ENCODE results near the gene GBF1. TPM values are rescaled to one million over a fixed set of nuclear protein-coding genes. Genes with fewer than 3 reads are reported as not detected.

GBF1 gene
- total RNA-seq, 1 donor from 2014 or later, result 71.6 TPM

DNA sequence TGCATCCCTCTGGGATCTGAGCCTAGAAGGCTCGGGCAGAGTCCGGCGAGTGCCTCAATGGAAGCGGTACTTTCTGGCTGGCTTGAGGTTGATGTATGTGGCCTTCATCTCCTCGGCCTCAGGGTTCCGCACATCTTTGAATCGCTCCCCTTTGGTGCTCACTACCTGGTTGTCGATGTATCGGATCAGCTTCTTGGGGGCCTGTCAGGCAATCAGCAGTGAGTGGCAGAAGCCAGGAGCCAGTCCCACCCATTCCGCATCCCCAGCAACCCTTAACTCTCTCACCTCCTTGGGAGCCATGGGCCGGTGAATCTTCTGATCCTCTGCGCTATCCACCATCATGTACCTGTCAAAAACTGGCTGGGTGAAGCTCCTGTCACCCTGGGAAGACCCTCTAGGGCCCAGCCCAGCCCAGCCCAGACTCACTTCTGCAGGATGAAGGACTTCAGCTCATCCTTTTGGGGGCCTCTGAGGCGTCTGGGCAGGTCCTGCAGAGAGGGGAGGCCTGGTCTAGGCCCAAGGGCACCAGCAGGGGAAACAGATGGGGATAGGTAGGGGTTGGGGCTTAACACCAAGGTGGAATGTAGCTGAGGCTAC lies 178.1 kb downstream of the GBF1 start:
- Mint-ChIP-seq H3K27me3 (ENCODE audit: unreplicated experiment) (peaks cover 13% of the 10 kb centered on the region), H3K9me3 (ENCODE audit: unreplicated experiment) (peaks cover 3% of the 10 kb centered on the region), H3K27ac (ENCODE audit: unreplicated experiment) (no peak overlapping the region), H3K4me1 (ENCODE audit: low read depth, unreplicated experiment) (peaks cover 7% of the 10 kb centered on the region), H3K4me3 (ENCODE audit: unreplicated experiment) (no peak overlapping the region), H3K36me3 (ENCODE audit: unreplicated experiment) (no peaks in the 10 kb centered on the region)
- DNase-seq, result no peak
- TF ChIP-seq, protein P1, sequence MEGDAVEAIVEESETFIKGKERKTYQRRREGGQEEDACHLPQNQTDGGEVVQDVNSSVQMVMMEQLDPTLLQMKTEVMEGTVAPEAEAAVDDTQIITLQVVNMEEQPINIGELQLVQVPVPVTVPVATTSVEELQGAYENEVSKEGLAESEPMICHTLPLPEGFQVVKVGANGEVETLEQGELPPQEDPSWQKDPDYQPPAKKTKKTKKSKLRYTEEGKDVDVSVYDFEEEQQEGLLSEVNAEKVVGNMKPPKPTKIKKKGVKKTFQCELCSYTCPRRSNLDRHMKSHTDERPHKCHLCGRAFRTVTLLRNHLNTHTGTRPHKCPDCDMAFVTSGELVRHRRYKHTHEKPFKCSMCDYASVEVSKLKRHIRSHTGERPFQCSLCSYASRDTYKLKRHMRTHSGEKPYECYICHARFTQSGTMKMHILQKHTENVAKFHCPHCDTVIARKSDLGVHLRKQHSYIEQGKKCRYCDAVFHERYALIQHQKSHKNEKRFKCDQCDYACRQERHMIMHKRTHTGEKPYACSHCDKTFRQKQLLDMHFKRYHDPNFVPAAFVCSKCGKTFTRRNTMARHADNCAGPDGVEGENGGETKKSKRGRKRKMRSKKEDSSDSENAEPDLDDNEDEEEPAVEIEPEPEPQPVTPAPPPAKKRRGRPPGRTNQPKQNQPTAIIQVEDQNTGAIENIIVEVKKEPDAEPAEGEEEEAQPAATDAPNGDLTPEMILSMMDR (IDR thresholded peaks at IDR 0.05; ENCODE audit: partially characterized antibody, unreplicated experiment), result no peak

DNA sequence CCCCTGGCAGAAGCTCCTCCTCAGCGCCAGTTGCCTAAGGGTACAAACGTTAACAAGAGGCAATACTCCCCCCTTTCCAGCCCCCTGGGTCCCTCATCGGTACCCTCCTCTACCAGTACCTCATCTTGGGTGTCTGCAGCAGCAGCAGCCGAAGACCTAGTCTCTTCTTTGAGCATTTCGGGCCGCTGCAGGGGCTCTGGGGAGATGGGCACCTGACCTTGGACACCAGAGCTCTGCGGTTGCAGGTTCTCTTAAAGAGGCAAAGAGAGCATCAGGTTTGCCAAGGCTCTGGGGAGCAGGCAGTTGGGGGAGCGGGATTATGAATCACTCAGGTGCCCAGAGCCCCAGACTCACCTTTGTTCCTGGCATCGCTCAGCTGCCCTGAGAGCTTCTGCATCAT lies 178.8 kb downstream of the GBF1 start:
- peaks cover 6% of the 10 kb centered on the region for H3K4me1 Mint-ChIP-seq (ENCODE audit: low read depth, unreplicated experiment)

DNA sequence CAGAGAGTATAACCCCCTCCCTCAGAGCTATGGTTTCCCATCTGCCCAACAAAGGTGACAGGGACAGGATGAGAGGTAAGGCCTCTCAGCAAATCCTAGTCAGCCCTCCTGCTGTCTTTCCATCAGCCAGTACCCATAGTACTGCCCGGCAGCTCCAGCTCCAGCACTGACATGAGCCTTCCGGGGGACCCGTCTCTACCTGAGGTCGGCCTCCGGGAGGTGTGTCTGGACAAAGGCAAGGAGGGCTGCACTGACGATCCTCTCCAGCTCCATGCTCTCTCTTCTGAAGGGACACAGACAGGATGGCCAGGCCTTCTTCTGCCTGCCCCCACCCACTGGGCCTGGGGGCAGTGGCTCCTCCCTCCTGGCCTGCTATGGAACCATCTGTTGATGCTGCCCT lies 179.6 kb downstream of the GBF1 start:
- H3K4me3 Mint-ChIP-seq (ENCODE audit: unreplicated experiment), result no peak overlapping the region

More for the DNA sequence above, 178.8 kb downstream of the GBF1 start:
- Mint-ChIP-seq H3K36me3 (ENCODE audit: unreplicated experiment) (no peaks in the 10 kb centered on the region), H3K27me3 (ENCODE audit: unreplicated experiment) (peaks cover 9% of the 10 kb centered on the region), H3K4me3 (ENCODE audit: unreplicated experiment) (no peak overlapping the region), H3K27ac (ENCODE audit: unreplicated experiment) (no peak overlapping the region), H3K9me3 (ENCODE audit: unreplicated experiment) (peaks cover 2% of the 10 kb centered on the region)
- no peak for DNase-seq
- TF ChIP-seq, protein P1 (IDR thresholded peaks at IDR 0.05; ENCODE audit: partially characterized antibody, unreplicated experiment), result no peak

DNA sequence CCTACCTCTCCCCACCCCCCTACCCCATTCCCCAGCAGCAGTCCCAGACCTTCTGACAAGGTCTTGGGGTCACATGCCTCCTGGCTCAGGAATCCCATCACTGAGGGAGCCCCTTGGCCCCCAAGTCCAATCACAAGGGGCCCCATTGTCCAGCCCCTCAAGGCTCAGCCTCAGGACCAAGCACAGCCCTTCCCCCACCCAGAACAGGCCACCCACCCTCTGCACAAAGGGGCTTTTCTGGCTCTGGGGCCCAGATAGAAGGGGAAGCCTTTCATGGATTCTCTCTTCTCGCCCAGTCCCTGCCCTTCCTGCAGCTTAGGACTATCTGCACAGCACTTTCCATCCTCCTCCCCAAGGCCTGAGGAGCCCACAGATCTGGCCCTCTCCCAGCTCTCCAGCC lies 180.1 kb downstream of the GBF1 start:
- Mint-ChIP-seq H3K4me3 (ENCODE audit: unreplicated experiment) (no peak overlapping the region), H3K4me1 (ENCODE audit: low read depth, unreplicated experiment) (peaks cover 5% of the 10 kb centered on the region)
- TF ChIP-seq, protein P1 (IDR thresholded peaks at IDR 0.05; ENCODE audit: partially characterized antibody, unreplicated experiment), result no peak

More for the DNA sequence above, 179.6 kb downstream of the GBF1 start:
- no peak for DNase-seq
- TF ChIP-seq, protein P1 (IDR thresholded peaks at IDR 0.05; ENCODE audit: partially characterized antibody, unreplicated experiment), result no peak
- Mint-ChIP-seq H3K36me3 (ENCODE audit: unreplicated experiment) (no peaks in the 10 kb centered on the region), H3K27me3 (ENCODE audit: unreplicated experiment) (peaks cover 8% of the 10 kb centered on the region), H3K27ac (ENCODE audit: unreplicated experiment) (no peak overlapping the region), H3K9me3 (ENCODE audit: unreplicated experiment) (no peaks in the 10 kb centered on the region), H3K4me1 (ENCODE audit: low read depth, unreplicated experiment) (peaks cover 5% of the 10 kb centered on the region)

DNA sequence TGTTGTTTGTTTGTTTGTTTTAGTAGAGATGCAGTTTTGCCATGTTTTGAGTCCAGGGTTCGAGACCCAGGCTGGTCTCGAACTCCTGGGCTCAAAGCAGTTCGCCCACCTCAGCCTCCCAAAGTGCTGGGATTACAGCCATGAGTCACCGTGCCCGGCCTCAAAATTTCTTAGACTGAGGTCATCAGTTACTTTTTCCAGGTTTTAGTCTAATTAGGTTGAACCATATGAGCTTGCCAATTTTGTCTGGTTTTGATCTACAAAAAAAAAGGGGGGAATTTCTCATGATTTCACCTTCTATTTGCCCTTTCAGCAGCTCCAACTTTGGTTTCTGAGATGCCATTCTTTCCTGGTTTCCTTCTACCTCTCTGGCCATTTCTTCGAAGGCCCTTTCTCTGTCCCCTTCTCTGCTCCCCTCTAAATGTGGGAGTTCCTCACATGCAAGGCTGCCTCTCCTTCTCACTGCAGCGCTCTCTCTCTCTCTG lies 181.5 kb downstream of the GBF1 start:
- TF ChIP-seq, protein P1 (IDR thresholded peaks at IDR 0.05; ENCODE audit: partially characterized antibody, unreplicated experiment), result no peak
- H3K27me3 Mint-ChIP-seq (ENCODE audit: unreplicated experiment), result peaks cover 4% of the 10 kb centered on the region
- peaks cover 2% of the 10 kb centered on the region for H3K9me3 Mint-ChIP-seq (ENCODE audit: unreplicated experiment)
- no peak for DNase-seq
- H3K27ac Mint-ChIP-seq (ENCODE audit: unreplicated experiment), result no peak overlapping the region
- H3K36me3 Mint-ChIP-seq (ENCODE audit: unreplicated experiment), result no peaks in the 10 kb centered on the region
- peaks cover 8% of the 10 kb centered on the region for H3K4me1 Mint-ChIP-seq (ENCODE audit: low read depth, unreplicated experiment)
- no peak overlapping the region for H3K4me3 Mint-ChIP-seq (ENCODE audit: unreplicated experiment)

More for the DNA sequence above, 180.1 kb downstream of the GBF1 start:
- Mint-ChIP-seq H3K36me3 (ENCODE audit: unreplicated experiment) (no peaks in the 10 kb centered on the region), H3K9me3 (ENCODE audit: unreplicated experiment) (no peaks in the 10 kb centered on the region), H3K27ac (ENCODE audit: unreplicated experiment) (peak overlapping the region; percentile 46), H3K27me3 (ENCODE audit: unreplicated experiment) (peaks cover 6% of the 10 kb centered on the region)
- DNase-seq, result no peak

All from glutamatergic neuron (in vitro differentiated cells).